Activated T-cell treated with anti-CD3 and anti-CD28 coated beads, Interleukin-2, amount 50 U/mL, for 24 hours (primary cell): Measurements from ENCODE around the gene RSF1.
"Not testable (repeated sequence)": the region's sequence is repeated elsewhere in the genome, so short reads cannot be mapped to it uniquely, and the experiment has no call there.

ENCODE experiments used
- DNase-seq: peaks from one replicate; pipeline ENCODE4 v3.0.0-alpha.2; 2020
- H3K27ac Mint-ChIP-seq: 2 replicates; pipeline ENCODE4 v1.8.0; 2020; ENCODE audit warnings: mild to moderate bottlenecking, mixed read lengths
- H3K27me3 Mint-ChIP-seq: 2 replicates; pipeline ENCODE4 v1.8.0; 2020; ENCODE audit warnings: mixed read lengths
- H3K36me3 Mint-ChIP-seq: 2 replicates; pipeline ENCODE4 v1.8.0; 2020; ENCODE audit warnings: low read depth, mixed read lengths
- H3K4me1 Mint-ChIP-seq: 2 replicates; pipeline ENCODE4 v1.8.0; 2020; ENCODE audit warnings: low read depth, mixed read lengths
- H3K4me3 Mint-ChIP-seq: 2 replicates; pipeline ENCODE4 v1.8.0; 2020; ENCODE audit warnings: mild to moderate bottlenecking, moderate library complexity, mixed read lengths
- H3K9me3 Mint-ChIP-seq: 2 replicates; pipeline ENCODE4 v1.8.0; 2020; ENCODE audit warnings: mixed read lengths

The RSF1 gene

DNA sequence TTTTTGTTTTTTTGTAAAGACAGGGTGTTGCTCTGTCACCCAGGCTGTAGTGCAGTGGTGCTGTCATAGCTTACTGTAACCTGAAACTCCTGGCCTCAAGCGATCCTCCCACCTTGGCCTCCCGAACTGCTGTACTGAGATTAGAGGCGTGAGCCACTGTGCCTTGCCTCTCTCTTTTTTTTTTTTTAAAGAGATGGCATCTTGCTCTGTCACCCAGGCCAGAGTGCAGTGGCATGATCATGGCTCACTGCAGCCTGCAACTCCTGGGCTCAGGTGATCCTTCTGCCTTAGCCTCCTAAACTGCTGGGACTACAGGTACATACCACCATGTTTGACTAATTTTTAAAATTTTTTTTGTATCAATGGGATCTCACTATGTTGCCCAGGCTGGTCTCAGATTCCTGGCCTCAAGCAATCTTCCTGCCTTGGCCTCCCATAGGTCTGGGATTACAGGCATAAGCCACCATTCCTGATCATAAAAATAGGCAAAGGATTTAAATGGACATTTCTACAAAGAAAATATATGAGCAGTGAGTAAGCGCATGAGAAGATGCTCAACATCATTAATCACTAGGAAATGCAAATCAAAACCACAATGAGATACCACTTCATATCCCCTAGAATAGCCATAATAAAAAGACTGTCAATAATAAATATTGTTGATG, 165.6 kb downstream of the RSF1 start:
- DNase-seq, result no peak
- Mint-ChIP-seq H3K27me3 (peaks cover 4% of the 10 kb centered on the region), H3K4me1 (no peaks in the 10 kb centered on the region), H3K9me3 (no peaks in the 10 kb centered on the region), H3K27ac (no peak overlapping the region), H3K36me3 (no peaks in the 10 kb centered on the region), H3K4me3 (no peak overlapping the region)

DNA sequence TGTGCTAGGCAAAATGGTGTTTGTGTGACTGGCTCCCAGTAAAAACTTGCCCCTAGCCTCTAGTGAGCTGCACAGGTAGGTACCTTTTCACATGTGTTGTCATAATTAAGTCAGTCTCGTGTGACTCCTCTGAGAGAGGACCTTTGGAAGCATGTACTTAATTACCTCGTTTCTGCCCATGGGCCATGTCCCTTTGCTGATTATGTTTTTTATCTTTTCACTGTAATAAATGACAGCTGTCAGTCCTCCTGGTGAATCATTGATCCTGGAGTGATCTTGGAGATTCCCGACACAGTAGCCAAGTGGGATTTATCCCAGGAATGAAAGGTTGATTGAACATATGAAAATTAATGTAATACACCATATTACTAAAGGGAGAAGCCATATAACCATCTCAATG, 170.4 kb downstream of the RSF1 start:
- Mint-ChIP-seq H3K36me3 (no peaks in the 10 kb centered on the region), H3K4me1 (no peaks in the 10 kb centered on the region), H3K9me3 (no peaks in the 10 kb centered on the region), H3K27me3 (peaks cover 12% of the 10 kb centered on the region), H3K27ac (no peak overlapping the region), H3K4me3 (no peak overlapping the region)
- no peak for DNase-seq

DNA sequence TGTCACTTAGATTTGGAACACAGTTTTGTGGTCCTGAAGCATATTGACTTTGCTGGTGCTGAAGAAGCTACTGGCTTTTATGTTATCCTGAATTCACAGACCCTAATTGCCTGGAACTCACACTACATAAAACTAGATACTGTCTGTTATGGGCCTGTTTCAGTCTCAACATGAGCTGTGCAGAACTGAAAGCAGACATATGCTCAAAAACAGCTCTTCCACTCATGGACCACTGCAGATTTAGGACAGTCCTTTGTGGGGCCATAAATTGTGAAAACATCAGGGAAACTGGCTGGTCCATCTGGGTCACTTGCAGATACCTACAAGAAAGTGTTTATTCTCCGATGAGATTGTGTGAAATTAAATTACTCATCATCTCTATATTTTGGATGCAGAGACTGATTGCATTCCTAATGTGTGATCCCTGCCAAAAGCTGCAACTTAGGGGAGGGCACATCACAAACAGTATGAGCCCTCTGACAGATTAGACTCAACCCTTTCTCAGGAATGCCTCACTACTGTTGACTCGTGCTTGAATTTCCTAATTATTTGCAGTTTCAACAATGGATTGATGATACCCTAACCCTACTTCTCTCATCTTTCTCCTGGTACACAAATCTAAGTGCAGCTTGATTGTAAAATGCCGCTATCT, 172.7 kb downstream of the RSF1 start:
- Mint-ChIP-seq H3K27ac (no peak overlapping the region), H3K27me3 (peaks cover 19% of the 10 kb centered on the region), H3K9me3 (no peaks in the 10 kb centered on the region), H3K36me3 (no peaks in the 10 kb centered on the region), H3K4me3 (no peak overlapping the region), H3K4me1 (peaks cover 2% of the 10 kb centered on the region)
- DNase-seq, result no peak

DNA sequence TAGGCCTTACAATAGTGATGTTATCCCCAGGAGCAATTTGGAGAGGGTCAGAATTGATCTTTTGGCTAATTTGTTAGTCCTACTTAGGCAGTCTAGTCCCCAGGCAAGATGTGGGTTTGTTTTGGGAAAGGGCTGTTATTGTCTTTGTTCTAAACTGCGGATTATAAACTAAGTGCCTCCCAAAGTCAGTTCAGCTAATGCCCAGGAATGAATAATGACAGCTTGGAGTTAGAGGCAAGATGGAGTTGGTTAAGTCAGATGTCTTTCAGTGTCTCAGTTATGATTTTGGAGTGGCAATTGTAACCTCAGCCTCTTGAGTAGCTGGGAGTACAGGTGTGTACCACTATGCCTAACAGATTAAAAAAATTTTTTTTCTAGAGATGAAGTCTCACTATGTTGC, 175.6 kb downstream of the RSF1 start:
- Mint-ChIP-seq H3K4me3 (no peak overlapping the region), H3K4me1 (peaks cover 2% of the 10 kb centered on the region), H3K27me3 (peaks cover 15% of the 10 kb centered on the region), H3K36me3 (no peaks in the 10 kb centered on the region), H3K9me3 (no peaks in the 10 kb centered on the region), H3K27ac (no peak overlapping the region)
- no peak for DNase-seq

DNA sequence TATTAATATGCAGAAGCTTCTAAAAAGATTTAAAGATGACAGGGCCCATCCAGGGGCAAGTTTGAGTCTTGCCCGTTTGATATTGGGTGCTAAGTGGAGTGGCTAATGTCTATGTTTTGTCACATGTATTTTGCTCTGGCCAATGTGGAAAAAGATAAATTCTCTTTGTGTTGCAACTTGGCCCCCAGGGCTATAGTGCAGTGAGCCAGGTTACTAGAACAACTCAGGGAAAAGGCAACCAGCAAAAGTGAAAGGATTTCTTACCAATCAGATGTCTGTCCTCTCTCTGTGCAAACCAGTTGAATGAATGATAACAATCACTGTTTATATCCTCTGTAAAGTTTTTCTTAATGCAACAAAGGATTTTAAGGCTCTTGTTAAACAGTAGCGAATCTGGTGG, 178.3 kb downstream of the RSF1 start:
- H3K27ac Mint-ChIP-seq, result no peak overlapping the region
- no peak overlapping the region for H3K4me3 Mint-ChIP-seq
- H3K9me3 Mint-ChIP-seq, result no peaks in the 10 kb centered on the region
- peaks cover 11% of the 10 kb centered on the region for H3K27me3 Mint-ChIP-seq
- no peak for DNase-seq
- H3K36me3 Mint-ChIP-seq, result peaks cover 10% of the 10 kb centered on the region
- peaks cover 9% of the 10 kb centered on the region for H3K4me1 Mint-ChIP-seq

DNA sequence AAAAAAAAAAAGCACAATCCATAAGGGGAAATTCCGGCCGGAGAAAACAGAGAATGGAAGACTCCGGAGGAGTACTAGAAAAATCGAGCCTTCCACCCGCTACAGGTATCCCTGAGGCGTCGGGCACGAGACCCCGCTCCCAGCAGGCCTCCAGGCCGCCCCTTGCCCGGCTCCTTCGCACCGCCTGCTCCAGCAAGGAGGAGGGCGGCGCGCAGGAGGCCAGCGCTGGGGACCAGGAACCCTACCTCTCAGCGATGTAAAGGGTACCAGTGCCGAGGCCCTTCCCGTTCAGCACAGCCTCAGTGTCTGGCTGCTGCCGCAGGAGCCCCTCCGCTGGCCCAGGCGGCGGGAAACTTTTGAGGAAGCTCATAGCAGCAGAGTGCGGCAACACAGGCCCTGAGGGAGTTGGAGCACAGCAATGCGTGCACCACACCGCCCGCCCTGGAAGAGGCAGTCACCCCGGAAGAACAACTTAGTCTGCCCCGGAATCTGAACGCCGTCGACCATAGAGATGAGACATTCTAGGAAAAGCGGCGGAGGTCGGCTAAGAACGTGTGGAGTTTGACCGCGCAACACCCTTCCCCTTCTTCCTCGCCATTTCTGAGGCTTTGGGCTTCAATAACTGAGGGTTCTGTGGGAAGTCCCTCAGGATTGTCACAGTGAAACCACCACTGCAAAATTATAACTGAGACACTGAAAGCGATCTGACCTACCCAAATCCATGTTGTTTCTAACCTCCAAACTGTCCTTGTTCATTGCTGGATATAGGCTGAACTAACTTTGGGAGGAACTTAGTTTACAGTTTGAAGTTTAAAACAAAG, 183.0 kb downstream of the RSF1 start, which contains the start of gene CLNS1A:
CLNS1A (minus strand) TSS at position 450 of the 821 bp plus-strand sequence; CDS start at position 370, 80 bp downstream.
- Mint-ChIP-seq H3K36me3 (peaks cover 48% of the 10 kb centered on the region), H3K4me3 (peak within 1 kb of the TSS; percentile 97), H3K27me3 (no peaks in the 10 kb centered on the region), H3K4me1 (peaks cover 40% of the 10 kb centered on the region), H3K9me3 (no peaks in the 10 kb centered on the region), H3K27ac (peak within 1 kb of the TSS; percentile 94)
- DNase-seq, result peak; percentile 87

DNA sequence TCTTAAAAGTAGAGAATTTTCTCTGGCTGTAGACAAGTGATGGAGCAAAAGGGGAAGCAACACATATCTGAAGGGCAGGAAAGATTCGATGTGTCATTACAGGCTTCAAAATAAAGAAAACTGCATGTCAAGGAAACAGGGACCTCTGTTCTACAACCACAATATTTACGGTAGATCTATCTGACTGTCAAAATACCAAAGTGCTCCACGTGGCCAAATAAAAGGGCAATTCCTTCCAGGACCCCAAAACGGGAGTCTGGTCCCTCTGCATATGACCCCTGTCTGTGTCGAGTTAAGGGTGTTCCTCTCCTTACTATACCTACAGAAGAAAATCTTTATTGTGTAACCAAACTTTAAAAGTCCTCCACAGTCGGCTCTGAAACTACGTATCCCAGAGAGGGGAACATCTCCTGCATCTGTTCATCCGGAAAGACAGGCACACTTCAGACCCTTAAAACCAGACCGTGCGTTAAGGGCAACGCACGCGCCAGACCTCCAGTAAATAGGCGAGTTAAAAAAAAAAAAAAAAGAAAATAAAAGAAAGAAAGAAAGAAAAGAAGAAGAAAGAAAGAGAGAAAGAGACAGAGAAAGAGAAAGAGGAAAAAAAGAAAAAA, 183.7 kb downstream of the RSF1 start:
- no peak for DNase-seq
- peaks cover 45% of the 10 kb centered on the region for H3K4me1 Mint-ChIP-seq
- peak overlapping the region; percentile 94 for H3K27ac Mint-ChIP-seq
- H3K36me3 Mint-ChIP-seq, result peaks cover 54% of the 10 kb centered on the region
- no peaks in the 10 kb centered on the region for H3K27me3 Mint-ChIP-seq
- no peaks in the 10 kb centered on the region for H3K9me3 Mint-ChIP-seq
- H3K4me3 Mint-ChIP-seq, result peak overlapping the region; percentile 97

DNA sequence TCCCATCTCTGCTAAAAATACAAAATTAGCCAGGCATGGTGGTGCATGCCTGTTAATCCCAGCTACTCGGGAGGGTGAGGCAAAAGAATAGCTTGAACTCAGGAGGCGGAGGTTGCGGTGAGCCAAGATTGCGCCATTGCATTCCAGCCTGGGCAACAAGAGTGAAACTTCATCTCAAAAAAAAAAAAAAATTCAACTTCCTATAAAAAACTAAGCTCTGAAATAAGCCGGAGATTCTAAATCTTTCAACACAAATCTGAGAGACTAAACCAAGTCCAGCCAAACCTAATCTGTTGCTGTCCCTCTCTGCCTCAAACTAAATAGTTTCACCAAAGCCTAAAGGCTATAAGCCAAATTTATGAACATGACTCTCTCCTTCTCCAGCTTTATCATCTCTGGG, 186.6 kb downstream of the RSF1 start:
- not testable (repeated sequence) for H3K4me3 Mint-ChIP-seq, H3K9me3 Mint-ChIP-seq, DNase-seq, H3K27me3 Mint-ChIP-seq
- Mint-ChIP-seq H3K36me3 (peaks cover 77% of the 10 kb centered on the region), H3K27ac (peak overlapping the region; percentile 26), H3K4me1 (peaks cover 64% of the 10 kb centered on the region)

DNA sequence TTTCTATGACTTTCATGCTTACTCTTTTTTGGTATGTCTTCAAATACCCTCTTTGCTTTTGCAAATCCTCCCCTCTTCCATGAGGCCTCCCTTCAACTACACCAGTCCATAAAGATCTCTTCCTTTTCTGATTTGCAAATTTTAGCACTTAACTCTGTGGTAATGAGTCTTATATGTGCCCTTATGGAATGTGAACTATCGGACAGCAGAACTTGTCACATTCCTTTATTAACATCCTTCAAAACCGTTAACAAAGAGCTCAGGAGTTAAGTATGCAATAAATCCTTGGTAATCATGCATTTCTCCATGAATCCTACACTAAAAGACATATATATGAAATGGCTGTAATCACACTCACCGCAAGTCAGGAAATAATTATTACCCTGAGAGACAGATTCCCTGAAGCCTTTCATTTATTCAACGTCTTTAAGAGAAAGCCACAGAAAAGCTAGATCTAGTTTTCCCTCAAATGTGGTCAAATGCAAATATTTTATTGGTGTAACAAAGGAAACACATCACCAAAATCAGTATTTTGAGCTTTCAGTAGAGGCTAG, 190.3 kb downstream of the RSF1 start:
- peak overlapping the region; percentile 72 for H3K27ac Mint-ChIP-seq
- no peaks in the 10 kb centered on the region for H3K9me3 Mint-ChIP-seq
- H3K4me1 Mint-ChIP-seq, result peaks cover 49% of the 10 kb centered on the region
- H3K27me3 Mint-ChIP-seq, result no peaks in the 10 kb centered on the region
- H3K4me3 Mint-ChIP-seq, result peak overlapping the region; percentile 48
- H3K36me3 Mint-ChIP-seq, result peaks cover 83% of the 10 kb centered on the region
- no peak for DNase-seq

DNA sequence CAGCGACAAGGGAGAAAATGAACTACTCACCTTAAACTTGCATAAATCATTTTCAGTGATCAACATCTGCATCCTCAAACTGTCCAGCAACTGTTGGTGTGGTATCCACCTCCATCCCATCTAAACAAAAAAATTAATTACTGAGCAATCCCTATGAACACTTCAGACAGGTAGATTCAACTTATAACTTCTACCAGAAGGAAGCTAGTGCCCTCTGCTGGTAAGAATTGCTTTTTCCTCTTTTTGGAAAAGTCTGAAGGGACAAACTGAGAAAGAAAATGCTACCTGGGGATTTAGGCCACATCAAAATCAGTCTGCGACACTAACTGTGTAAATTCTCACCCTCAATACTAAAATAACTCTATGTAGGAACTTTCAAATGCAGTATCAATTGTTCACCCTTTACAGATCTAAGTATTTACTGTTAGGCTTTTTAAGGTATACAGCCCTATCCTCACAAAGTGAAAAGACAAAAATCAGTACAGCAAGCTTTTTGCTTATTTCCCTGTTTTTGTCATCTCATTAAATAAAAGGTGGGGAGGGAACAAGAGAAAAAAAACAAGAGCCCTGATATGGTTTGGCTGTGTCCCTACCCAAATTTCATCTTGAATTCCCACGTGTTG, 200.8 kb downstream of the RSF1 start:
- Mint-ChIP-seq H3K36me3 (peaks cover 94% of the 10 kb centered on the region), H3K27ac (no peak overlapping the region)
- no peak for DNase-seq

DNA sequence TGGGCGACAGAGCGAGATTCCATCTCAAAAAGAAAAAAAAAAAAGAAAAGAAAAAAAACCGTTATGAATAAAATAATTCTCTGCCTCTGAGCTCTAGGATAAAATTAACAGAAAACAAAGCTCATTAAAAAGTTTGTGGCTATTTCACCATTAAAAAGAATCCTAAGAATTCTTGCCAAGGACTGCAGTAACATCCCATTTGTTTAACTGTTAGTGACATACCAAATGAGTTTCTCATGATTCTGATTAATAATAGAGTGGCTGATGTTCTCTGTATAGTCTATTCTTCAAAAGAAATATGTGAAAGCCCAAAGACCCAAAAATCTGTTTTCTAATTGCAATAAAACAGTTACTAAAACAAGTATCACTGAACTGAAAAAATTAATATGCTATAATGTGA, 202.6 kb downstream of the RSF1 start:
- no peak overlapping the region for H3K27ac Mint-ChIP-seq
- no peaks in the 10 kb centered on the region for H3K9me3 Mint-ChIP-seq
- no peaks in the 10 kb centered on the region for H3K27me3 Mint-ChIP-seq
- no peak overlapping the region for H3K4me3 Mint-ChIP-seq
- no peaks in the 10 kb centered on the region for H3K4me1 Mint-ChIP-seq
- no peak for DNase-seq
- H3K36me3 Mint-ChIP-seq, result peaks cover 95% of the 10 kb centered on the region

More for the DNA sequence above, 200.8 kb downstream of the RSF1 start:
- Mint-ChIP-seq H3K9me3 (no peaks in the 10 kb centered on the region), H3K27me3 (no peaks in the 10 kb centered on the region), H3K4me1 (no peaks in the 10 kb centered on the region), H3K4me3 (no peak overlapping the region)

DNA sequence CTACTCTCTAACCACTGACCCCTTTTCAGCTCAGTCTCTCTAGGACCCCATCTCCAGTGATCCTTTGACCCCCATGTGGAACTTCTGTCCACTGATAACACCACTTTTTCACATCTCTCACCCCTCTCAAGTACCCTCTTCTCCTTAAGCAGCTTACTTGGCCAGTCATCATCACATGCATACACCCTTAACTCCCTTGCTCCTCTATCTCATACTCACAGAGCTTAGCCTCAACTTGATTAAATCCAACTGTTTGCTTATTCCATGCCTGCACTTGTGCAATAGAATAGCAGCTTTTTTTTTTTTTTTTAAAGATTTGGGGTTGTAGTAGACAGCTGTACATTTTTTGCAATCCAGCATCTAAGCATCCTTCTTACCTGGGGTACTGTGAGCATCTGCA, 208.6 kb downstream of the RSF1 start:
- no peaks in the 10 kb centered on the region for H3K27me3 Mint-ChIP-seq
- no peaks in the 10 kb centered on the region for H3K9me3 Mint-ChIP-seq
- H3K4me3 Mint-ChIP-seq, result no peak overlapping the region
- H3K36me3 Mint-ChIP-seq, result peaks cover 93% of the 10 kb centered on the region
- no peak for DNase-seq
- H3K4me1 Mint-ChIP-seq, result no peaks in the 10 kb centered on the region
- H3K27ac Mint-ChIP-seq, result no peak overlapping the region
